ENCODE measurements around the gene IFT43.

GRCh38 chr14:76080025-76080424 is 94.5 kb downstream of the IFT43 start:
- TF ChIP-seq JUN (IDR thresholded peaks at IDR 0.05; ENCODE audit: borderline replicate concordance, low read depth, low read length), result no peak
- TF ChIP-seq JUN (CRISPR knock-in tag; IDR thresholded peaks at IDR 0.05; ENCODE audit: borderline replicate concordance), result no peak
- TF ChIP-seq CREM (IDR thresholded peaks at IDR 0.05; ENCODE audit: low read depth), result no peak
- TF ChIP-seq, protein P1, sequence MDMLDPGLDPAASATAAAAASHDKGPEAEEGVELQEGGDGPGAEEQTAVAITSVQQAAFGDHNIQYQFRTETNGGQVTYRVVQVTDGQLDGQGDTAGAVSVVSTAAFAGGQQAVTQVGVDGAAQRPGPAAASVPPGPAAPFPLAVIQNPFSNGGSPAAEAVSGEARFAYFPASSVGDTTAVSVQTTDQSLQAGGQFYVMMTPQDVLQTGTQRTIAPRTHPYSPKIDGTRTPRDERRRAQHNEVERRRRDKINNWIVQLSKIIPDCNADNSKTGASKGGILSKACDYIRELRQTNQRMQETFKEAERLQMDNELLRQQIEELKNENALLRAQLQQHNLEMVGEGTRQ (CRISPR knock-in tag; IDR thresholded peaks at IDR 0.05), result no peak
- no peak for TF ChIP-seq SIX5 (IDR thresholded peaks at IDR 0.05; ENCODE audit: borderline replicate concordance in 1 of 2, insufficient read depth in 1 of 2, low read depth in 1 of 2, low read length in 2 of 2)
- no peak for TF ChIP-seq TGIF2 (CRISPR knock-in tag; IDR thresholded peaks at IDR 0.05)
- TF ChIP-seq ZNF121 (CRISPR knock-in tag; conservative IDR thresholded peaks at IDR 0.05), result no peak
- TF ChIP-seq, protein P2, sequence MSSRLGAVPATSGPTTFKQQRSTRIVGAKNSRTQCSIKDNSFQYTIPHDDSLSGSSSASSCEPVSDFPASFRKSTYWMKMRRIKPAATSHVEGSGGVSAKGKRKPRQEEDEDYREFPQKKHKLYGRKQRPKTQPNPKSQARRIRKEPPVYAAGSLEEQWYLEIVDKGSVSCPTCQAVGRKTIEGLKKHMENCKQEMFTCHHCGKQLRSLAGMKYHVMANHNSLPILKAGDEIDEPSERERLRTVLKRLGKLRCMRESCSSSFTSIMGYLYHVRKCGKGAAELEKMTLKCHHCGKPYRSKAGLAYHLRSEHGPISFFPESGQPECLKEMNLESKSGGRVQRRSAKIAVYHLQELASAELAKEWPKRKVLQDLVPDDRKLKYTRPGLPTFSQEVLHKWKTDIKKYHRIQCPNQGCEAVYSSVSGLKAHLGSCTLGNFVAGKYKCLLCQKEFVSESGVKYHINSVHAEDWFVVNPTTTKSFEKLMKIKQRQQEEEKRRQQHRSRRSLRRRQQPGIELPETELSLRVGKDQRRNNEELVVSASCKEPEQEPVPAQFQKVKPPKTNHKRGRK (tag; IDR thresholded peaks at IDR 0.05), result no peak
- no peak for TF ChIP-seq EP300 (IDR thresholded peaks at IDR 0.05; ENCODE audit: low read length)
- TF ChIP-seq CBX5 (IDR thresholded peaks at IDR 0.05; ENCODE audit: borderline replicate concordance, low read depth), result no peak
- TF ChIP-seq CREB1 (IDR thresholded peaks at IDR 0.05), result no peak
- no peak for TF ChIP-seq CREB1 (CRISPR knock-in tag; IDR thresholded peaks at IDR 0.05)
- no peak for TF ChIP-seq SP1 (CRISPR knock-in tag; IDR thresholded peaks at IDR 0.05)
- TF ChIP-seq CTCF (IDR thresholded peaks at IDR 0.05 in 2 of 3, conservative IDR thresholded peaks at IDR 0.05 in 1 of 3; ENCODE audit: insufficient read depth in 2 of 3, low read depth in 1 of 3, low read length in 3 of 3), result no peak
- no peak for TF ChIP-seq RNF2 (IDR thresholded peaks at IDR 0.05)

Measured in K562 (cell line).